Activated naive CD4-positive, alpha-beta T cell (primary cell): ENCODE results near the gene TBL1XR1.

Source experiments
- DNase-seq, 4 experiments: peaks; one replicate each; lab custom pipeline; 2025; lab: John Stamatoyannopoulos, UW

Gene TBL1XR1

DNA sequence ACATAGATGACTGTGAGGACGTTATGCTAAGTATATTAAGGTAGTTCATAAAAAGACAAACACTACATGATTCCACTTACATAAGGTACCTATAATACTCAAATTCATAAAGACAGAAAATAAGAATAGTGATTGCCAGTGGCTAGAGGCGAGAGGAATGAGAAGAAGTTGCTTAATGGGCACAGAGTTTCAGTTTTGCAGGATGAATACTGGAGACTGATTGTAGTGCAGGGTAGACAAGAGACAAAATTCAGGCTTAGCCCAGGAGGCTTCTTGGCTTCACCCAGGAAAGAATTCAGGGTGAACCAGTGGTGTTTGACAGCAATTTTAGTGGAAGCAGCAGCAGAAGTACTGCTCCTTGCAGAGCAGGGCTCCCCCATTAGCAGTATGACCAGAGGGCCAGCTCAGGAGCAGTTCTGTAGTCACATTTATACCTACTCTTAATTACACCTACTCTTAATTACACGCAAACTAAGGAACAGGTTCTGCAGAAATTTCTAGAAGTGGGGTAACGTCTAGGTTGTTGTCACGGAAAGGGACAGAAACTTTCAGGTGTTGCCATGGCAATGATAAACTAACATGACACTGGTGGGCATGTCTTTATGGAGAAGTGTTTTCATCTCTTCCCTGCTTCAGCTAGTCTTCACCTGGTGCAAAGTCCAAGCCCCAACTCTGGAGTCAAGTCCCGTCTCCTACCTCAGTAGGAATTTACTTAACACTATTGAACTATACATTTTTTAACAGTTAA, 55.2 kb downstream of the TBL1XR1 start:
- no peak for DNase-seq

DNA sequence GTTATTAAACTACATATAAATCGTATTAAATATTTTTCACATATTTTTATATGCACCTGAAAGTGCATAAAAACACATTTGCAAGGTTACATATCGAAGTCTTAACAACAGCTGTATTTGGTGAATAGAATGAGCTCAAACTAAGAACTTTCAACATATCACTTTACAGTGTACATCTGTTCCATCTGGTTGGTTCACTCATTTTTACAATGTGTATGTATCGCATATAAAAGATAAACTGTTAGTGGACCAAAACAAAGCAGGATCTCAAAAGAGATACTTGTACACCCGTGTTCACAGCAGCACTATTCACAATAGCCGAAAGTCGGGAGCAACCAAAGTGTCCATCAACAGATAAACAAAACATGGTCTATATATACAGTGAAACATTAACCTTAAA, 55.8 kb downstream of the TBL1XR1 start:
- no peak for DNase-seq

DNA sequence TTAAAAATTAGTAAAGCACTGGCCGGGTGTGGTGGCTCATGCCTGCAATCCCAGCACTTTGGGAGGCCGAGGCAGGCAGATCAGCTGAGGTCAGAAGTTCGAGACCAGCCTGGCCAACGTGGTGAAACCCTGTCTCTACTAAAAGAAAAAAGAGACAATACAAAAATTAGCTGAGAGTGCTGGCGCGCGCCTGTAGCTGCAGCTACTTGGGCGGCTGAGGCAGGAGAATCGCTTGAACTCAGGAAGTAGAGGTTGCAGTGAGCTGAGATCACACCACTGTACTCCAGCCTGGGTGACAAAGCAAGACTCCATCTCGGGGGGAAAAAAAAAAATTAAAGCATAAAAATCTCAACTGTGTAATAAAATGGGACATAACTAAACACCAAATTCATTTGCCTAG, 58.1 kb downstream of the TBL1XR1 start:
- DNase-seq, result peak in 2 of 4 experiments; percentile 4 to 6

DNA sequence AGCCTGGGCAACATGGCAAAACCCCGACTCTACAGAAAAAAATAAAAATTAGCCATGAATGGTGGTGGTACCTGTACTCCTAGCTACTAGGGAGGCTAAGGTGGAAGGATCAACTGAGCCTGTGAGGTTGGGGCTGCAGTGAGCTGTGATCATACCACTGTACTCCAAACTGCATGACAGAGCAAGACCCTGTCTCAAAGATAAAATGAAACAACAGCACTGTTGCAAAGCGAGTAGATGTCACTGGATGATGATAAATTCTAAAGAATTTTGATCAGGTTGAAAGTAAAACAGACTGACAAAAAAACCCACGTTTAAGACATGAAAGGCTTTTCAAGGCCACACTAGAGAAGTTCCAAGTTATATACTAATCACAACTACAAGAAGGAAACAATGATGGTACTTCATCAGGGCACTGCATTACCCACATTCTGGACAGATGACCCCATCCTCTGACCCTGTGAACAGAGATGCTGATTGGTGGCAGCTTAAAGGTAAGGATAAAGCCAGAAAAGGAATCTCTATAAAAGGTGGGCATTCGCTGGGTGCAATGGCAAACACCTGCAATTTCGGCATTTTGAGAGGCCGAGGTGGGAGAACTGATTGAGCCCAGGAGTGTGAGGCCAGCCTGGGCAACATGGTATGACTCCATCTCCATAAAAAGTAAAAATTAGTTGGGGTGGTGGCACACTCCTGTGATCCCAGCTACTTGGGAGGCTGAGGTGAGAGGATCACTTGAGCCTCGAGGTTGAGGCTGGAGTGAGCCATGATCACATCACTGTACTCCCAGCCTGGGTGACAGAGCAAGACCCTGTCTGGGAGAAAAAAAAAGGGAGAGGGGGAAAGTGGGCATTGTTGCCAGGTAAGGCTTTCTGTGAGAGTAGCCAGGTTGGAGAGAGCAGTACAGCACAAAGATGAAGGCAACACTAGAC, 59.2 kb downstream of the TBL1XR1 start:
- no peak for DNase-seq

DNA sequence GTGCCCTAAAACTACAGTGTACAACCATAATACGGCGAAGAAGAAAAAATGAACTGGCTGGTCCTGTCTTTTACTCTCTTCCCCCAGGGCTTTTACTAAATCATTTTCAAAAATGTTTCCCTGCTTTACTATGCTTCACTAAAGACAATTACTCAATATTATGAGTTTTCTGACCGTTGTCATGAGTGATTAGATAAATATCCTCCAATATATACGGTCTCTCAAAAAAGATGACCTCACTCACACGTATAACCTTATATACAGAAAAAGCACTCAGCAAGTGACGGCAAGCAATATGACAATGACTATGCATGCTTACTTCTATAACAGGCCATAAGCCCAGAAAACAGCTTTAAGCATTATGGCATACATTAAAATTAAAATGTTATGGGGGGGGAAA, 60.5 kb downstream of the TBL1XR1 start:
- no peak for DNase-seq

DNA sequence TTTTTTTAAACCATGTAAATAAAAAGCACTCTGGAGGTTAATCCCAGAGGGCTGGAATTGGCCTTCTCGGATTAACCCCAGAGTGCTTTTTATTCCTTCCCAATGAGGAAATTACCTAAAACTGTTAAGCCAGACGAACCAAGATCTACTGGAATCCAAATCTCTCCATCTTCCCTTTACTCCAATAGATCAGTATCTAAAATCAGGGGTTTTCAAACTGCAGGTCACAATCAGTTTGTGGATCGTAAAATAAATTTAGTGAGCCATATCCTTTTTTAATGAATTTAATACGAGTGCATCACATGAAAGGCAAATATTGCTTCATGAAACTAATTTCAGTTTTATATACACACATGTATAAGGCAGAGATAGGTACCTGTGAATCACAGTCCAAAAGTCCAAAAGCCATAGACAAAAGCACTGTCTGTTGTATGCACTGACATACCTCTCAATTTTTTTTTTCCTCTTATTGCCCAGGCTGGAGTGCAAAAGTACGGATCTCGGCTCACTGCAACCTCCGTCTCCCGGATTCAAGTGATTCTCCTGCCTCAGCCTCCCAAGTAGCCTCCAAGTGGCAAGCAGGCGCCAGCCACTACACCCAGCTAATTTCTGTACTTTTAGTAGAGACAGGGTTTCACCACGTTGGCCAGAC, 61.3 kb downstream of the TBL1XR1 start:
- DNase-seq, result no peak

DNA sequence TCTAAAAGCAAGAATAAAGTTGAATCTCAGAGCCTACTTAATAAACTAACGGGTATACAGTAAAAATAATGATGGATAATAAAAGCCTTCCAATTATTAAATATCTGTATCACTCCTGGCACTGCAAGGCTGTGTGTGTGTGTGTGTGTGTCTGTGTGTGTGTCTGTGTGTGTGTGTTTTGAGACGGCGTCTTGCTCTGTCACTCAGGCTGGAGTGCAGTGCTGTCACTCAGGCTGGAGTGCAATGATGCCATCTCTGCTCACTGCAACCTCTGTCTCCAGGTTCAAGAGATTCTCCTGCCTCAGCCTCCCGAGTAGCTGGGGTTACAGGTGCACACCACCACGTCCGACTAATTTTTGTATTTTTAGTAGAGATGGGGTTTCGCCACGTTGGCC, 62.5 kb downstream of the TBL1XR1 start:
- no peak for DNase-seq

DNA sequence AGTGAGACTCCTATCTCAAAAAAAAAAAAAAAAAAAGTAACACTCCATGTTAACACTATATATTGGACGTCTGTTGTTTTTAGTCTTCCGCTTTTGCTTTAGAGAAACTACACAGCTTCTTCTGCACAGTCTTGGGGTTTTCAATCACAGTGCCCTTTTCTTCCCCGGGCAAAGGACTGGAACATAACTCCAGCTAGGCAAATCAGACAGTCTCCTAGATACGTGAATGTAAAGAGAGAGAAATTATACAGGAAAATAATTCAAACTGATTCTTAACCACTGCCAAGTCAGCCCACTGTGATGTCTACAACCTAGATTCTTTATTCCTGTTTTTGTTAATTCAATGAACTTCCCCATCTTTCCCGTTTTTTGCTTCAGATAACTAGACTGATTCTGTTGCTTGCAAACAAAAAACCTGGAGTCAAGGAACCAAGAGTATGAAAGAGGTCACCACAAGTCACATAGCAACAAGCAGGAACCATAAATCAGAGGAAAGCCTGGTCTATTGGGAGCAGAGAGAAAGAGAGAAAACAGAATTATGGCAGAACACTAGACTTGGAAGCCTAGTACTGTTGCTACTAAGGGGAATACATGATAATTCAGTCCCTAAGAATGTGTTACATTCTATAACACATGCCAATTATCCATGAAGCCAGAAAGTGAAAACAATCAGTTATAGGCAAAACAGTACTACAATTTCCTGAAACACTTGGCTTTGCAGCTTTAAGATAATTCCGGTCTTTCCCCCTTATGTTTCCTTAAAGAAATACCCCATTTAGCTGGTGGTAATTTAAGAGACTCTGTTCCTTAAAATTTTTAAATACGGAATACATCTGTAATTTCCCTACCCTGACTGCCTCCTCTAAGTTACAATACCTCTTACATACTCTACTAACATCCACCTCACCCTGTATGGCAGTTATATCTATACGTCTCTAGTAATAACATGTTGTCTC, 63.1 kb downstream of the TBL1XR1 start:
- no peak for DNase-seq

DNA sequence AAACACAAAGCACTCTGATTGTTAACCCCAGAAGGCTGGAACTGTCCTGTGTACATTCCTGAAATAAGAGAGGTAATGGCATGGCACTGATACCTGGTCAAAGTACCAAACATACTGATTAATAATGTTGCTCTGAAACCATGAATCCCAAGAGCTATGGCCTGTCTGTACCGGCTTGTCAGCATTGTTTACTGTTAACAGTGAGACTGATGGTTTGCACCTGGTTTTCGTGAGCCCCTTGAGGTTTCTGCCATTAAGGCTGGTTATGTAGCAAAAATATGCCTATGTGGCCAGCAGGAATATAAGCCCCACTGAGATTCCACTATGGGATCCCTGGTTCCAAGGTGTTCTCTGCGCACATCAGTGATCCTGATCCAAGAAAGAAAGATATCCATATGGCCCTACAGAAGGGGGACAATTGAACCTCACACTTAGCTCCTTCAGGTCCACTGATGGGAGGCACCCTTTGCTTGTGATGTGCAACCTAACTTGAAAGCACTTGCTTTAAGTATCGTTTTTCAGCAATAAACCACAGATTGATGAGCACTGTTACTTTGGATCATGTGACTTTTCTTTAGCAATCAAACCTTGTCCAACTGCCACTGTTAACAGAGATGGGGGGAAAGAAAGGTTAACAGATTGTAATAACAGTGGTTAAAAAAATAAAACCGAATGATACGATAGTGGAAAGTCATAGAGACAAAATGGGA, 65.2 kb downstream of the TBL1XR1 start:
- DNase-seq, result no peak

DNA sequence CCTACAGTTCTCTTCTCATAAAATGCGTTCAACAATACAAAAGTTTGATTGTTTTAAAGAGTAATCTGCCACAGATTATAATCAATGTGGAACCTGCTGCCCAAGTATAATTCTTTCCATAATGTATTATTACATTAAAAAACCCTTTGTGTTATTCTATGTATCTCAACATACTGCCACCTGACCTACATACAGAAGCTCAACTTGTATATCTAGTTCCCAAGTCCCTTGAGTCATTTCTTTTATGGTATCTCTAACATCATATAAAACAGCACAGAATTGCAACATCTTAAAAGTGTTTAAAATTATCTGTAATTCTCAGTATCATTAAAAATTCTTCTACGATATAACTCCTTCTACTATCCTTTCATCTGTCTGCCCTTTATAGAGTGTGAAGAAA, 70.3 kb downstream of the TBL1XR1 start:
- no peak for DNase-seq

DNA sequence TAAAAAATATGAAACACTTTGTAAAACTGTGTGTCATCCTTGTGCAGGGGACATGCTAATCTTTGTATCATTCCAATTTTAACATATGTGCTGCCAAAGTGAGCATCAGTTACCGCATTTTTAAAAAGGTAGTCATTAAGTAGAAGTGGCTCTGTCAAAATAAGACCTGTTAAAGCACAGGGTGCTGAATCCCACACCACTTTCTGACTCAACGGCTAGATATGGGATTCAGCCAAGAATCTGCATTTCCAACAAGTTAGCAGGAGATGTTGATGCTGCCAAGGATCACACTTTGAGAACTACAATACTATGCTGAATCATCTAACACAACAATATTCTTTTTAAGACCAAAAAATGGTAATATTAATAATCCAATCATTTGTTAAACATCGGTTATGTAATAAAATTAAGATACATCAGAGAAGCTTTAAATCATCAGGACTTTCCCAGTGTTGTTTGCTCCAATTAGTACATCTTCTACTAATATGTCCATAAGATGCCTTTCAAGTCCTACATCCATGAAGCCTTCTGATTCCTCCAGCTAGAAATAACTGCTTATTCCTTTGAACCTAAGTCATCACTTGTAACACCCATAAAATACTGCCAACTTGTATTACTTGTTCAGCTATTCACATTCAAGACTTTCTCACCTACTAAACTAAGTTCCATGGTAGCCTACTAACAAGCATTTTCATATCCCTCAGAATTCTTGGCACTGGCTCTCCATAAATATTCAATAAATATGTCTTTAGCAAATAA, 71.1 kb downstream of the TBL1XR1 start:
- DNase-seq, result no peak

DNA sequence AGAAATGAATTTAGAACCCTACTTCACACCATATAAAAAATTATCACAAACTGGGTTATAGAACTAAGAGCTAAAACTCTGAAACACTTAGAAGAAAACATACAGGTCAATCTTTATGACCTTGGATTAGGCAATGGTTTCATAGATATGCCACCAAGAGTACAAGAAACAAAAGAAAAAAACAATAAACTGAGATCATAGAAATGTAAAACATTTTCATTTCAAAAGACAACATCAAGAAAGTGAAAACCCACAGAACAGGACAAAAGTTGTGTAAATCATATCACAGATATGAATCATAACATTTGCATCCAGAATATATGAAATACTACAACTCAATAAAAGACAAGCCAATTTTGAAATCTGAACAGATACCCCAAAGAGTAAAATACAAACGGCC, 72.4 kb downstream of the TBL1XR1 start:
- DNase-seq, result no peak

DNA sequence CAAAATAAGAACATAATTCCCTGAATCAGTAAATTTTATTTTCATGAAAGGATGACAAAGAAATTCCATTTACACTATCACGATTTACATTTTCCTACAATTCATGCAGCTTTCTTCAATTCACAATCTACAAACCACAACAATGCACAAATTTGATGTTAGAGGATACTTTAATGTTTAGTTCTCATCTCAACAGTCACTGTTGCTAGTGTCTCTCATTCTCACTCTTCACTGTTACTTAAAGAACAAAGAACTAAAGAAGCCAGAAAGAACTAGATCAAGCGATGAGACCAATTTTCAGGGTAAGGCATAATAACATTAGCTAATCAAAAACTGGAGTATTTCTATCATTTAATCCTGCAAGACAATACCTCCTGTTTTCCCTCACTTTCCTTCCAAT, 73.5 kb downstream of the TBL1XR1 start:
- DNase-seq, result no peak

DNA sequence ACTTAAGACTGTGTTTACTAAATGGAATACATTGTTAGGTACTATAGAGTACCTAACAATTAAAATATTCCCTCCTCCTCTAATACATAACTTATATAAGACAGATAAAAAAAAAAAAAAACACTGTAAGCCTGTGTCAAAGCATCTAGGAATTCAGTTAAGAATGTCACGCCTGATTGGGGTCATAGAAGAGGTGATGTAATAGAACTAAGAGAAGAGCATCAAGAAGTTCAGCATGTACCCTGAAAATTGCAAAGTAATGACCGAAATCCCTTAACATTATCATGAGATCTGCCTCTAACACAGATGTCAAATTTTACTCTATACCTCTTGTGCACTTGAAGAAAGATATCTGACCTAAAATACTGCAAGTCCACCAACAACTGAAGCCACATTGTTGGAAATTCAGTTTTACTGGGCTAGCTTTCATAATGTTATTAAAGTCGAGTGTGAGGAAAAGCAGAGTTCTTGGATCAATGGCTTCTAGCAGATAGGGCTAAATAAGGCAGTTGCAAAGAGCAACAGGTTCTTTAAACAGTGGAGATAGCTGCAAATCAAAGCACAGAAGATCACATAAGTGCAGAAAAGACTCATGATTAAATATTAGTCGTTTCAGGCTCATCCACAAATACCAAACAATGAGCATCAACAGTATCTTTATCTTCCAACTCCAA, 75.0 kb downstream of the TBL1XR1 start:
- no peak for DNase-seq

DNA sequence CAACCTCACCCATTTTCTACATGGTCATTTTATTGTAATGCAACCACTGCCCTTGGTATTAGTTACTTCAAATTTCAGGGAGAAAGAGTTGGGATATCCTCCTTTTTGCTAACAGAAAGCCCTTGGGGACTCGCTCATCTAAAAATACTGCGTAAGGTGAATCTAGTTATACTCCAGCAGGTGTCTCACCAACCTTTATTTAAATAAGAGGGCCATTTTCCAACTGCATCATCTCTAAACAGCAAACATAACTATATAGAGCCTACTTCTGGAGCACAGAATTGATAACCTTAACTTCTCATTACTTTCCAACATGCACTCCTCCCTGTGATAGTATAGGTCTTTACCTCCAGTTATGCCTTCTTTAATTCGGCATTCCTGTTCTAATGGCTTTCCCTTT, 77.5 kb downstream of the TBL1XR1 start:
- no peak for DNase-seq

DNA sequence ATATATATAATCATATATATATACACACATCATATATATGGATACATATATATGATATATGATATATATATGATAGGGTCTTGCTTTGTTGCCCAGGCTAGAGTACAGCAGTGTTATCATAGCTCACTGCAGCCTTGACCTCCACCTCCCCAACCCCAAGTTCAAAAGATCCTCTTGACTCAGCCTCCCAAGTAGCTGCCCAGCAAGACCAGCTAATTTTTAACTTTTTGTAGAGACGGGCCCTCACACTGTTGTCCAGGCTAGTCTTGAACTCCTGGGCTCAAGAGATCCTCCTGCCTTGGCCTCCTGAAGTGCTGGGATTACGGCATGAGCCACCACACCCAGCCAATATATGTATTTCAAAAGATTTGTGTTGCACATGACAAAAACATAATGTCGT, 83.0 kb downstream of the TBL1XR1 start:
- no peak for DNase-seq

DNA sequence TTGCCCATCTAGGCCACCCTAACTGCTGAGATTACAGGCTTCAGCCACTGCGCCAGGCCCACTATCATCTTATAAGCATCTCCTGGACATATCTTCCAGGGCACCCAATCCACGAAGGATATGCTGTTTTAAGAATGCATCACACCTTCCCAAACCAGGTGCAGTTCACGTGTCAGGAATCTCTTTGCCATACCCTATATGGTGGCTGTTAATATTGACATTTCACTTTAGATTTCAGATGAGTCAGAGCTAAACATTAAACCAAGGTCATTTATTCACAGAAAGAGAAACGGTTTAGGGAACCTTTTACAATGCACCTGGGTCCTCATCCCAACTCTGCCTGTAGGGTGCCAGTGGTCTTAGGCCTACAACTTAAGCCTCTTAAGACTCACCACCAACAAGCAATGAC, 85.7 kb downstream of the TBL1XR1 start:
- DNase-seq, result no peak

DNA sequence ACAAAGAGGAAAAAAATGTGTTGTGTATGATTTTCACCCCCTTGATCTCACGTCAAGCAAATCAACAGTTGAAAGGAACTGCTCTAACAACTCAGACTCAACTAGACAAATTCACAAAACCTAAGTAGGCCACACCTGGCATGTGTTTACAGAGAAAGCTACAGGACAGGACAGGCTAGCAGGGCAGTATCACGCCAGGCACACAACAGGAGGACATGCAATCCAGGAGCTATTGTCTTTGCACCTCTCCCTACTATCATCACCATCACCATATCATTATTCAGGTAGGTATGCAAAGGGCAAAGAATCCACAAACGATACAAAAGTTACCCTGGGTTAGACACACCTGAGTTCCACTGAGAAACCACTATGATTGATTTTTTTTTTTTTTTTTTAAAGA, 86.4 kb downstream of the TBL1XR1 start:
- no peak for DNase-seq

DNA sequence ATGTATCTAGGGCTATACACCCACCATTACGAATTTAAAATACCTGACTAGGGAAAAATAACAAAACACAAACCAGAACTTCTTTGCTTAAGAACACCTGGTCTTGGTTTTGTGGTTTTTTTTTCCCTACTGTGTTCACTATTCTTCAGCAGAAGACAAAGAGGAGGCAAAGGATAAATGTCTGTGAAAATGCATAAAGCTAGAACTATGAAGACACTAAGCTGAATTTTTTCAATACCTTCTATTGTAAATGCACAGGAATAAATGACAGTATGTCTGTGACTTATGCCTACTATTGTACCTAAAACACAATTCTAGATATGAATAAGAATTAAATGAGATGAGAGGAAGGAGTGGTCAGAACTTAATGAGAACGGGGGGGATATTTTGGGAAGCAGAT, 86.9 kb downstream of the TBL1XR1 start:
- DNase-seq, result no peak
